ENCODE results near the gene MRPL38. TPM values are rescaled to one million over a fixed set of nuclear protein-coding genes. Genes with fewer than 3 reads are reported as not detected.

MRPL38 gene
- total and polyA plus RNA-seq, 2 of the 8 experiments (the other 6 are each of a cell fraction or from before 2014, with no cell fraction given): 78.4 to 125 TPM

- Histone ChIP-seq H2BK20ac (ENCODE audit: low read length) (no peak overlapping the region), H3K79me2 (ENCODE audit: control insufficient read depth in 1 of 2, insufficient read depth in 2 of 2, low read length in 2 of 2) (no peaks in the 10 kb centered on the region), H2AFZ (ENCODE audit: low read length) (no peak overlapping the region), H3K9ac (replicated peaks in 1 of 4; ENCODE audit: extremely low read depth in 1 of 4, low read depth in 3 of 4, low read length in 3 of 4) (no peak overlapping the region), H3K9me3 (ENCODE audit: insufficient read depth in 2 of 2, low read depth in 1 of 2, low read length in 1 of 2) (no peaks in the 10 kb centered on the region), H2BK120ac (replicated peaks; ENCODE audit: low read depth, low read length) (no peak overlapping the region), H3K14ac (ENCODE audit: insufficient read length) (no peak overlapping the region), H3K79me1 (ENCODE audit: low read depth, low read length) (no peaks in the 10 kb centered on the region), H4K5ac (ENCODE audit: insufficient read length, low read depth, low read length) (no peak overlapping the region), H3K23ac (ENCODE audit: insufficient read length) (no peak overlapping the region), H3K36me3 (ENCODE audit: control insufficient read depth in 2 of 4, insufficient read depth in 4 of 4, low read length in 3 of 4) (no peaks in the 10 kb centered on the region), H3K4ac (replicated peaks; ENCODE audit: insufficient read length, low read depth, low read length) (no peak overlapping the region), H4K91ac (replicated peaks; ENCODE audit: insufficient read length, low read length) (no peak overlapping the region), H2BK12ac (ENCODE audit: low read depth, low read length) (0 out of 2 replicates have a peak overlapping the region, but pooled peaks have one; percentile 28), H3K4me1 (replicated peaks in 1 of 4; ENCODE audit: control insufficient read depth in 3 of 4, insufficient read depth in 4 of 4, low read length in 3 of 4) (peaks cover 0 to 3% (median 2%) of the 10 kb centered on the region in 4 experiments; a peak in 3 of 7 replicates), H4K20me1 (replicated peaks in 1 of 2; ENCODE audit: control insufficient read depth in 1 of 2, insufficient read depth in 2 of 2, low read length in 2 of 2) (no peaks in the 10 kb centered on the region), H3K4me2 (ENCODE audit: insufficient read depth in 1 of 2, low read depth in 2 of 2, low read length in 2 of 2) (no peak overlapping the region), H3K18ac (ENCODE audit: extremely low read depth, low read length) (no peak overlapping the region), H2AK5ac (ENCODE audit: low read depth, low read length) (no peak overlapping the region), H4K8ac (ENCODE audit: extremely low read depth, insufficient read depth, low read length) (no peak overlapping the region), H3K4me3 (ENCODE audit: extremely low read depth in 1 of 4, insufficient read depth in 2 of 4, low read depth in 3 of 4, low read length in 4 of 4) (no peak overlapping the region), H2BK15ac (ENCODE audit: low read length) (no peak overlapping the region), H2BK5ac (ENCODE audit: low read depth, low read length) (no peak overlapping the region), H3K23me2 (ENCODE audit: low read depth, low read length) (peaks cover 4% of the 10 kb centered on the region; the same call in 1 of the 2 replicates), H3K27ac (ENCODE audit: low read depth, low read length) (no peak overlapping the region), H3K27me3 (replicated peaks in 1 of 4; ENCODE audit: control insufficient read depth in 3 of 4, extremely low read depth in 1 of 4, insufficient read depth in 3 of 4, low read length in 3 of 4) (no peaks in the 10 kb centered on the region), H3K56ac (replicated peaks; ENCODE audit: insufficient read length, low read depth, low read length) (no peak overlapping the region)
- no peak for FAIRE-seq
- WGBS, 2 experiments (ENCODE audit: extremely low coverage in 1 of 2, insufficient coverage in 1 of 2, insufficient read length in 1 of 2, insufficient replicate concordance in 2 of 2, low coverage in 1 of 2, low lambda C conversion rate in 2 of 2, missing lambda C conversion rate in 1 of 2): 94% methylated on average over 13 of the region's 13 CpGs; no CpG with 5 or more reads in 1 of the 2 experiments
- ChIA-PET CTCF (ENCODE audit: partially characterized antibody) (interaction anchor here (1.3 to 4.6 kb wide), 3 partner anchors 10 to 23 kb away, joined by 3 to 26 read pairs (median 6); no protein-coding TSS in a partner anchor), POLR2A (ENCODE audit: partially characterized antibody) (interaction anchor here (1.2 kb wide), 1 partner anchor 9 kb away, joined by 3 read pairs; no protein-coding TSS in a partner anchor)
- DNase-seq (ENCODE audit: low read depth in 1 of 2, low spot score in 2 of 2): no peak
- TF ChIP-seq SUZ12 (IDR thresholded peaks at IDR 0.05; ENCODE audit: low read length) (no peak), YY1 (IDR thresholded peaks at IDR 0.05; ENCODE audit: low read depth, low read length) (no peak), TAF1 (IDR thresholded peaks at IDR 0.05; ENCODE audit: low read depth, low read length) (no peak), EP300 (IDR thresholded peaks at IDR 0.05; ENCODE audit: borderline replicate concordance in 1 of 2, low read depth in 2 of 2, low read length in 2 of 2) (no peak), RAD21 (IDR thresholded peaks at IDR 0.05 in 1 of 2, conservative IDR thresholded peaks at IDR 0.05 in 1 of 2; ENCODE audit: low read depth in 2 of 2, low read length in 2 of 2) (no peak), KDM5A (IDR thresholded peaks at IDR 0.05; ENCODE audit: low read length) (no peak), GABPA (IDR thresholded peaks at IDR 0.05; ENCODE audit: borderline replicate concordance, insufficient read depth, low read length) (no peak), SAP30 (IDR thresholded peaks at IDR 0.05; ENCODE audit: insufficient read depth, insufficient replicate concordance, low read length) (no peak), TAF7 (optimal IDR thresholded peaks at IDR 0.05; ENCODE audit: borderline replicate concordance, low read depth, low read length) (no peak), HDAC6 (IDR thresholded peaks at IDR 0.05; ENCODE audit: low read depth, low read length) (no peak)
These were observed 33.0 kb upstream of the MRPL38 start for GRCh38 chr17:75937652-75938051.
